RPMI7951 (cell line): ENCODE results near the gene ZC3H7A. TPM values are rescaled to one million over a fixed set of nuclear protein-coding genes. Genes with fewer than 3 reads are reported as not detected.

Experiments
- DNase-seq: peaks from one replicate; pipeline ENCODE4 v3.0.0-alpha.2; 2012; ENCODE audit warnings: low read depth
- total RNA-seq: library from RNA; depleted of rRNA; stranded (reverse); fragments of >200 nt; shearing (Covaris generic); gene quantifications from 2 replicates; pipeline ENCODE4 v1.2.3, GENCODE V29; 2014

Gene ZC3H7A
- total RNA-seq, 1 experiment from 2014 or later, result 22.1 TPM

DNA sequence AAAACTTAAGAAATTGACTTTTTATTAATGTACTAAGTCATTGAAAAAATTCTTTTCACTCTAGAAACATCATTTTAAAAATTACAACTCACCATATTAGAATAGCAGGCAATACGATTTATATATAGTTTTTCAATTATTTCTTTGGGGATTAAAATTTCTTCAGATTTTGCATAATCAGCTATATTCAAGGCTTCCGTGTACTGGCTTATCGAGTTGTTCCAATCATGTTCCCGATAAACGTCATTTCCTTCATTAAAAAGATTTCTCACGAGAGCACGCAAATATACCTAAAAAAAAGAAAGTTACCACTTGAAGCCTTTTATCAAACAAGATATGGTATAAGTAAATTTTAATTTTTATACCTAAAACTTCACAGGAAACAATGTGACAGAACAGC lies 18.0 kb downstream of the ZC3H7A start:
- DNase-seq, result no peak

DNA sequence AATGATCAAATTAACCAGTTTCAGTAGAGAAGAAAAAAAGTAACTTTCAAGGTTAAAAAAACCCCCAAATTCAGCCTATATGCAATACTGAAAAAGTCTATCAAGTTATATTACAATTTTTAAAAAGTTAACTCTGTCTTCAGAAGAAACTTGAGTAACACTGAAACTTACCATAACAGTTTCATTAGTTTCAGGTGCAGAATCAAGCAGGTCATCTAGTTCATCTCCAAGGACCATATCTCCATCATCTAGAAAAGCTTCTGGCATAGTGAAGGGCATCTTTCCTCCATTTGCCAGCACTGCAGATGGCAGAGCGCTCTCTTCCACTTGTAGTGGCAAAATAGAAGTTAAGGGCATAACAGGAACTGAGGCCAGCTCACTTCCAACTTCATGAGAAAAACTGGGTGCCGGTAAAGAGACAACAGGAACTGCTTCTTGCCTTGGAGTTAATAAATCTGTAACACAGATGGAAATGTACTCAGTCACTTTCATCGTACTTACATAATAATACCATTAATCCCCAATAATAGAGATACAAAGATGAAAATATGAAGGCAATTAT lies 22.9 kb downstream of the ZC3H7A start:
- no peak for DNase-seq

DNA sequence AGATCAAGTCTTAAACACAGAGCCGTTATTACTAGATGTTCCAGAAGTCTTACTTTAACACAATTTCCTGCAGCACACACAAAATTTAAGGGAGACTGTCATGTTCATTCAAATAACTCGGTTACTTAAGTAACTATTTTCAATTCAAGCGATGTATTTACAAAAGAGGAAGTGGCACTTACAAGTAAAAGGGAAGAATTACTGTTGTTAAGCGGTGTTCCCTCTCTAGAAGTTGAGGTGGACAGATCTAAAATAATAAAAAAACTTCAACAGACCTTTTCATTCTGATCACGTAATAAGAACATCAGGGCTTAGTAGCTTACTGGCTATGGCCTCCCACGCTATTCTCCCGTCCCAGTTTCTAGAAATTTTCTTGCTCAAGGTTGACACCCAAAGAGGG lies 28.2 kb downstream of the ZC3H7A start:
- no peak for DNase-seq

GRCh38 chr16:11762431-11762830 lies 34.6 kb downstream of the ZC3H7A start:
- no peak for DNase-seq

DNA sequence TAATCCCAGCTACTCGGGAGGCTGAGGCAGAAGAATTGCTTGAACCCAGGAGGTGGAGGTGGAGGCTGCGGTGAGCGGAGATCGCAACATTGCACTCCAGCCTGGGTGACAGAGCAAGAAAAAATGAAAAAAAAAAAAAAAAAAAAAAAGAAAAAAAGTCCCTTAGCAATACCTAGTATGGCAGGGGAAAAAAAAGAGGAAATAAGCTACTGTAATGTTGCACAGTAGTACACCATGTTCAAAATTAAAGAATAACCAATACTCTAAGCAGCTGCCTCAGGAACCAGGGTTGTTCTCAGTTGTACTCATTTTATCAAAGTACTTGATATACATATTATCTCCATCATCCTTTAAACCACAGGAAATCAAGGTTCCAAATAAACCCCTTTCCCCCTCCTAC lies 37.1 kb downstream of the ZC3H7A start:
- DNase-seq, result no peak

DNA sequence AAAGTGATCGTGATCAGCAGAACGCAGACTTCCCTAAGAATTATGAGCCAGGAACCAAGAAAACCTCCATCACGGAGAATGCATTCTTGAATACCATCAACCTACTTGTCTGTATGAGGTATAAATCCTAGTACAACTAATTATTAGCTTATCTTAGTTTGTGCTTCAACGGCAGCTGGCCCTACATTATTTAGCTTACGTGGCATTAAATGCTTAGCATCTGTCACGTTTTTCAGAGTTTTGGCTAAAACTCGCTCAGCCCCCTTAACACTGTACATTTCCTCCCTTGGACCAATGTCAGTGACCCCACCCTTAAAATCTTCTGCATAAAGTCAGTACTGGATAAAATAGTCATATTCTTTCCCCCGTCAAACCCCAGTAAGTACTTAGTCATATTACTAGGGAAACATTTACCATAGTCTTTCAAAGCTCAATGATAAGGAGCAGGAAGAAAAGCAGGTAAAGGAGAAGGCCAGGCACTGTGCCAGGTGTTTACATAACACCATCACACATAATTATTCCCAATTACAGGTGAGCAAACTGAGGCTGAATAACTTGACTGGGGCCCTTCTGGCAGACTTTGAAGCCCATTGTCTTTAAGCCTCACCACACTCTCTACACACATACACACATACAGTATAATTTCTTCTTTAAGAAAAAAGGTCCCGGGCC lies 37.8 kb downstream of the ZC3H7A start:
- no peak for DNase-seq

DNA sequence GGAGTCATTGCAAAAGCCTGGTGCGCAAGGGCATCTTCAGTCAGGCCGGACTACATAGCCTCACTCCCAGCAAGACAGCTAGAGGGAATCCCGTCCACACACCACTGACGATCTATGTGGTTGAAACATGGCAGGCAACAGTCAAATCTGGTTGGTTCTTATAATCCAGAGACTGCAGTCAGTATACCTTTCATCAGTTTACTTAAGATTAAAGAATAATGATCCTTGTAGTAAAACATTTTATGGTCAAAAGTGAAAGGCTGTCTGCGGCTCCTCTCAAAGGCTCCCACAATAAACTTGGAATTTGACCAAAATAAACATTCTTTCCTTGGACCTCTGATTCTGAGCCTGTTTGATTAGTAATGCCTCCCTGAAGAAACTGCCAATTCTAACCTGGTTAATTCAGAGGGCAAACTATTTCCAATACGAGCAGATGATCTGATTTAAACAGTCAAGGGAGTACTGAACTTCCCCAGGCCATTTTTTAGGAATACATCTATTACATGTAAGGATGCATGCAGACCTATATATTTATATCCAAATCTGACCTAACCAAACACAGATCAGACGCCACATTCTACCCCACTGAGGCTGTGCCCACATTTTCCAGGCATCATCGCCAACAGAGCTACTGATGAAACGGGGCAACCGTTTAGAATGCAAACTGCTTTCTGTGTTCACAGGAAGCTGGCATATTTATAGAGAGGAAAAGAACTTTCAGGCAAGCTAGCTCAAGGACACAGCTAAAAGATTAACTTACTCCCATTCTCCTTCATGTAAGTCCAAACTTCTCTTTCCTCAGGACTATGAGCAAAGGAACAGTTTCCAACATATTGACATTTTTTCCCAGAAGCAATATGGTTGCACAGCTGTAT lies 39.1 kb downstream of the ZC3H7A start:
- peak; percentile 50 for DNase-seq

GRCh38 chr16:11756248-11756647 lies 40.8 kb downstream of the ZC3H7A start:
- no peak for DNase-seq

DNA sequence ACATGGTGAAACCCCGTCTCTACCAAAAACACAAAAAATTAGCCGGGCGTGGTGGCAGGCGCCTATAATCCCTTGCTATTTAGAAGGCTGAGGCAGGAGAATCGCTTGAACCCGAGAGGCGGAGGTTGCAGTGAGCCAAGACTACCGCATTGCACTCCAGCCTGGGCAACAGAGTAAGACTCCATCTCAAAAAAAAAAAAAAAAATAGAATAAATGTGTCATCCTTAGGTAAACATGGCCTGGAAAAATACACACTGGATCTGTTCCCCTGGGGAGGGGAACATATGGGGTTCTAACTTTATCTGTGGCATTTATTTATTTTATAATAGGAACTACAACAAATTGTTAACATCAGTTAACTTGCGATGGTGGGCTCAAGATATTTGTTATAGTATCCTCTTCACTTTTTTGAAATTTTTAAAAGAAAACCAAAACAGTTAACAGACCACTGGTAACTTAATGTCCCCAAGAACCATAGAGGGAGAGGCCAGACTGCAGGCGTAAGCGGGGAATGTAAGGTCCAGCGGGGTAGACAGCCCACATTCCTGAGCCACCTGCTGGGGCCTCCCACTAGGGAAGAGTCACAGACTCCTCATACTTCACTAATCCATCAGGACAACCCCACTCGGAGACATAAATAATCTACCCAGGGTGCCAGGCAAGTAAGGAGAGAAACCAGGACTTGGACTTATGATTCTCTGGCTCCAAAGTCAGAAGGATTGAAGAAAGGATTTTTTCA lies 41.9 kb downstream of the ZC3H7A start:
- DNase-seq, result no peak

DNA sequence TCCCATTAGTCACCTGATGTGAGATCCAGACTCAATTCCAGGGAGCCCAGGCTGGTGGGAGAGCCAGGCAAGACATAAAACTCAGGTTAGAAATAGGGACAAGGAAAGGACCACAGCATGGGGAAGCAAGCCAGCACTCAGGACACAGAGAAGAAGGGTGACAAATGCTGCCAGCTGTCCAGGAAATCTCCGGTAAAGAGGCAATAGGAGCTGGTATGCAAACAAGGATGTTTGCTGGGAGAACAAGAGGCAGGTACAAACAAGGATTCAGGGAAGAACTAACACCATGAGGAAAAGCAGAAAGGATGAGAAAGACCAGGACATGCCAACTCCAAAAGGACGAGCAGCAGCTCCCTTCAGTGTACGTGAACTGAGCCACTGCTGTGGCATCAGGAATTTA lies 44.2 kb downstream of the ZC3H7A start:
- DNase-seq, result no peak

DNA sequence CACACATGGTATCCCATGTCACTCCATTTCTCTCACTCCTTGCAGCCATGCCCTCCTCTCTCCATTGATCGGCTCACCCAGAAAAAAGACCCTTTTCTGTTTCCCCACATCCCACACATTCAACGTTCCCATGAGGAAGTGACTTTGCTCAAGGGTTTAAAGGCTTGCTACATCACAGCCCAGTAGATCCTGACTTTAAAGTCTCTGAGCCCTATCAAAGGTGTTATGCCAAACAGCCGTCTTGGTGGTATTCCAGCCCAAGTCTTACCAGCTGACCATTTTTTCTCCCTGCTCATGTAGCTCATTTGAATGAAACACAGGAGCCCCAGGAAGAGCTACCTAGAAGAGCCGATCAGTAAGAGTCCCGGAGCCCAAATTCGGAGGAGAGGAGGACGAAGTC lies 47.0 kb downstream of the ZC3H7A start:
- no peak for DNase-seq

DNA sequence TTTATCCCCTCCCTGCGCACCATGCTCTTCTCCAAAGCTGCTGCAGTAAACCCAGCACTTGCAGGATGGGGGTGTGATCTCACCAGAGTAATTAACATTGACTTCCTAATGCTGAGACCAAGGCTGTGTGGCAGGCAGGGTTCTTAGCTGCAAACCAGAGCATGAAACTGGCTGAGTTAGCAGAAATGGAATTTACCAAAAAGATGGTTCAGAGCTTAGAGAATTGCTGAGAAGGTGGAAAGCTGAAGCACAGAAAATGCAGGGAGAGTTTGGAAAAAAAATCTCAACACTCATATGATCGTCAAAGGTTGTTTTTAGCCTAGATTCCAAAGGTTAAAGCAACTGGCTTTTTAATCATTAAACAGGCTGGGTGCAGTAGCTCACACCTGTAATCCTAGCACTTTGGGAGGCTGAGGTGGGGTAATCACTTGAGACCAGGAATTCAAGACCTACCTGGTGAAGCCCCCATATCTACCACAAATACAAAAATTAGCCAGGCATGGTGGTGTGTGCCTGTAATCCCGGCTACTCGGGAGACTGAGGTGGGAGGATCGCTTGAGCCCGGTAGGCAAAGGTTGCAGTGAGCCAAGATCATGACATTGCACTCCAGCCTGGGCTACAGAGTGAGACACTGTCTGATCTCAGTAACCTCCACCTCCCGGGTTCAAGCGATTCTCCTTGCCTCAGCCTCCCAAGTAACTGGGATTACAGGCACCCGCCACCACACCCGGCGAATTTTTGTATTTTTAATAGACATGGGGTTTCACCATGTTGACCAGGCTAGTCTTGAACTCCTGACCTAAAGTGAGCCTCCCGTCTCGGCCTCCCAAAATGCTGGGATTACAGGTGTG lies 48.4 kb downstream of the ZC3H7A start:
- DNase-seq, result no peak

- no peak for DNase-seq
Measured at GRCh38 chr16:11747949-11748403, 49.1 kb downstream of the ZC3H7A start.

DNA sequence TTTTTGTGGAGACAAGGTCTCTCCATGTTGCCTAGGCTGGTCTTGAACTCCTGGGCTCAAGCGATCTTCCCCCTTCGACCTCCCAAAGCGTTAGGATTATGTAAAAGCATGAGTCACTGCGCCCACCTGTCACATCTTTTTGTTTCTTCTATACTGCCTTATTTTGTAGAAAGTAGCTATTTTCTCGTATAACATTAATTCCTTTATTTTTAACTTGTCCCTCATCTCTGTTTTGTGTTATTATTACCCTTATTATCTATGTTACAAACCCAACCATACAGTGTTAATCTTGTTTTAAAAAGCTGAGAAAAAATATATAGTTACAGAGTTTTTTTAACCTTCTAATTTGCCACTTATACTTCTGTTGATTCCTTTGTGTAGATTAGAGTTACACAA lies 53.0 kb downstream of the ZC3H7A start:
- DNase-seq, result no peak

DNA sequence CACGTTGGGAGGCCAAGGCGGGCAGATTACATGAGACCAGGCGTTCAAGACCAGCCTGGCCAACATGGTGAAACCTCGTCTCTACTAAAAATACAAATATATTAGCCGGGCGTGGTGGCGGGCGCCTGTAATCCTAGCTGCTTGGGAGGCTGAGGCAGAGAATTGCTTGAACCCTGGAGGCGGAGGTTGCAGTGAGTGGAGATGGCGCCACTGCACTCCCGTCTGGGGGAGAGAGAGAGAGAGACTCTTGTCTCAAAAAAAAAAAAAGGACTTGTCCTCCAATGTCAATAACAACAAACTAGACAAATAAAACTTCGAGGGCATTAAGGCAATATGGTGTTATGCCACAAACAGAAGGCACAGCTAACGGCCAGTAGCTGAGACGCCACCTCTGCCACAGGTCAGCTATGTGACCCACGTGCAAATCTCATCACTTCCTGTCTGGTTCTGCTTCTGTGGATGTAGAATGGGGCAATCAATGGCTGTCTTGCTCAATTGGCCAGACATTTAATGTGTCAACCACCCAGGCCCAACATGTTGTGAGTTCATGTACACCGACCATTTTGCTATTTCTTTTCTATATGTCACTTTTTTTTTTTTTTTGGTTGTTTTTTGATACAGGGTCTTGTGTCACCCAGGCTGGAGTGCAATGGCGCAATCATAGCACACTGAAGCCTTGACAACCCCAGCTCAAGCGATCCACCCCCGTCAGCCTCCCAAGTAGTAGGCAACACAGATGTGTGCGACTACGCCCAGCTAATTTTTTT lies 53.6 kb downstream of the ZC3H7A start:
- peak; percentile 56 for DNase-seq

DNA sequence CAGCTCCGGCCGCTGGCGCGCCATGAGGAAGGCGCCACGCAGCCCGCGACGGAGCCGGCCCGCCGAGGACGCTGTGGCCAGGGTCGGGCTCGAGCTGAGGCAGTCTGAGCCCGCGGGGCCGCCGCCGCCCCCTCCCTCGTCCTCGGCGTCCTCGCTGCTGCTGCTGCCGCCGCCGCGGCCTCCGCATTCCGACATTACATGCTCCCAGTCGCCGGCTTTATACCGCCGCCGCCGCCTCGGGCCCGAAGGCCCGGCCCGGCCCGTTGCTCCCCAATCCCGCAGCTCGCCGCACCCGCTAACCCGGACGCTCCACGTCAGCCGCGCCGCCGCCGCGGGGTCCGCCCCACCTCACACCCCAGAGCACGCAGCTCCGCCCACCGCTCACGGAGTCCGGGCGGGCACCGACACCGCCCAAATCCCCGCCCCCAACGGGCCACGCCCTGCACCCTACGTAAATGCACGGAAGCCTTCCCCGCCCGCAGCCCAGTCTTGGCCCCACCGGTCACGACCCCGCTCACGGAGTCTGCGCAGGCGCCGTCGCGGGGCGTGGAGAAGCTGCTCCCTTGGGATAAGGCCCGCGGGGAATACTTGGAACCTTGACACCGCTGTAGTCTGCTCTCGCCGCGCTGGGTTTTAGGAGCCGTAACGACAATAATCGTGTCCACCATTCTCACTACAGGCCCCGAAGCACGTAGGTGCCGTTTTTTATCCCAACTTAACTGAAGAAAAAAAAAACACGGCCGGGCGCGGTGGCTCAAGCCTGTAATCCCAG lies 54.3 kb downstream of the ZC3H7A start, which contains the start of gene TXNDC11:
Gene TXNDC11, minus strand, starts transcription at position 322 of the 772 bp plus-strand sequence. Its CDS starts 127 bp downstream, at position 195.
- DNase-seq, result peak; percentile 95

GRCh38 chr16:11742093-11742535 lies 54.9 kb downstream of the ZC3H7A start:
- peak; percentile 24 for DNase-seq

DNA sequence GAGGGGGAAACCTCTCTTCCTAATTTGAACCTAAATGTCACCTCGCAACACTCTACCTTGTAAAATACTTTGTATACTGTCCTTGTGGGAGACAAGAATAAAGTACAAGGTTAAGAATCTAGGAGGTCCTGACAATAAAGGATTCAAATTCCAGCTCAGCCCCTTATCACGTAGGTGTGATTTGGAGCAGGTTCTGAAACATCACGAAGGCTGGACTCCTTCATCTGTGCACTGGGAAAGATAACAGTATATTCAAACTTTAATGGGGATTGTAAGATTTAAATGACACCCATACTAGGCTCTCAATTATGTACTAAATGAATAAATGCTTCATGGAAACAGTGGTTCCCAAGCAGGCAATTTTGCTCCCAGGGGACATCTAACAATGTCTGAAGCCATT lies 56.5 kb downstream of the ZC3H7A start:
- DNase-seq, result no peak
